C4-2B (cell line): ENCODE results near the gene SSC5D.

ENCODE experiments used
- CTCF ChIP-seq: fragments of 450-650 bp; conservative IDR thresholded peaks from 2 replicates; pipeline ENCODE4 v1.5.1; 2017; ENCODE audit warnings: mild to moderate bottlenecking
- ZFX ChIP-seq: fragments of 450-650 bp; IDR thresholded peaks from 2 replicates; pipeline ENCODE4 v1.6.1; 2017

GRCh38 chr19:55559684-55560083 is 71.4 kb downstream of the SSC5D start:
- no peak for TF ChIP-seq CTCF
- TF ChIP-seq ZFX: no peak
